OCI-LY1 (cell line): ENCODE data around the gene CSRP1.

Source experiments
- H2AFZ ChIP-seq: fragments of 200-600 bp; sonication (generic), shearing (Covaris generic); 2 replicates; pipeline ENCODE4 v1.6.0; 2014; ENCODE audit warnings: antibody characterized with exemption, mild to moderate bottlenecking, low read length
- H3F3A ChIP-seq: fragments of 200-600 bp; sonication (generic), shearing (Covaris generic); 2 replicates; pipeline ENCODE4 v1.6.0; 2014; ENCODE audit warnings: mild to moderate bottlenecking, antibody characterized with exemption, low read length, moderate library complexity; ENCODE audit not compliant: insufficient read depth
- H3K27ac ChIP-seq: fragments of 200-600 bp; sonication (generic); 2 replicates; pipeline ENCODE4 v1.5.1; 2014; ENCODE audit warnings: low read length, mixed run types, mild to moderate bottlenecking, low read depth; ENCODE audit not compliant: poor library complexity, severe bottlenecking
- H3K27me3 ChIP-seq: fragments of 200-600 bp; sonication (generic); 2 replicates; pipeline ENCODE4 v1.6.0; 2014; ENCODE audit warnings: antibody characterized with exemption, mild to moderate bottlenecking, low read length, moderate library complexity; ENCODE audit not compliant: insufficient read depth
- H3K36me3 ChIP-seq: fragments of 200-600 bp; sonication (generic); 2 replicates; pipeline ENCODE4 v1.6.1; 2014; ENCODE audit warnings: mild to moderate bottlenecking, antibody characterized with exemption, low read length, moderate library complexity, mixed read lengths; ENCODE audit not compliant: insufficient read depth
- H3K4me1 ChIP-seq: fragments of 200-600 bp; sonication (generic); 2 replicates; pipeline ENCODE4 v1.5.1; 2014; ENCODE audit warnings: mild to moderate bottlenecking, low read length, moderate library complexity; ENCODE audit not compliant: insufficient read depth, severe bottlenecking
- H3K4me2 ChIP-seq: fragments of 200-600 bp; sonication (generic), shearing (Covaris generic); 2 replicates; pipeline ENCODE4 v1.6.1; 2014; ENCODE audit warnings: low read length
- H3K4me3 ChIP-seq: fragments of 200-600 bp; sonication (generic); 2 replicates; pipeline ENCODE4 v1.5.1; 2014; ENCODE audit warnings: low read length, low read depth, mild to moderate bottlenecking, mixed read lengths; ENCODE audit not compliant: poor library complexity, severe bottlenecking
- H3K79me2 ChIP-seq: fragments of 200-600 bp; shearing (Covaris generic); 2 replicates; pipeline ENCODE4 v1.6.1; 2016; ENCODE audit warnings: mixed run types, low read length, mixed read lengths; ENCODE audit not compliant: insufficient read depth
- H3K9ac ChIP-seq: fragments of 200-600 bp; sonication (generic), shearing (Covaris generic); 2 replicates; pipeline ENCODE4 v1.6.1; 2014; ENCODE audit warnings: mild to moderate bottlenecking, low read length, mixed read lengths
- H3K9me2 ChIP-seq: fragments of 200-600 bp; sonication (generic), shearing (Covaris generic); 2 replicates; pipeline ENCODE4 v1.6.1; 2014; ENCODE audit warnings: low read depth, mild to moderate bottlenecking, low read length, mixed read lengths
- H3K9me3 ChIP-seq: fragments of 200-600 bp; shearing (Covaris generic); 2 replicates; pipeline ENCODE4 v1.6.1; 2014; ENCODE audit warnings: low read length, mixed read lengths
- H4K20me1 ChIP-seq: fragments of 200-600 bp; sonication (generic), shearing (Covaris generic); 2 replicates; pipeline ENCODE4 v1.6.0; 2016; ENCODE audit warnings: mild to moderate bottlenecking, low read length; ENCODE audit not compliant: insufficient read depth
- EZH2 ChIP-seq: fragments of 200-600 bp; sonication (generic), shearing (Covaris generic); IDR thresholded peaks from 2 replicates; pipeline ENCODE4 v1.8.0; 2017; ENCODE audit warnings: borderline replicate concordance, mixed run types, mild to moderate bottlenecking, antibody characterized with exemption, low read length, moderate library complexity, mixed read lengths
- TF ChIP-seq, protein P1 (sequence below): fragments of 200-600 bp; sonication (generic), shearing (Covaris generic); IDR thresholded peaks from 2 replicates; pipeline ENCODE4 v1.5.1; 2017; ENCODE audit warnings: mild to moderate bottlenecking, antibody characterized with exemption, low read length, moderate library complexity, mixed read lengths

CSRP1 gene

DNA sequence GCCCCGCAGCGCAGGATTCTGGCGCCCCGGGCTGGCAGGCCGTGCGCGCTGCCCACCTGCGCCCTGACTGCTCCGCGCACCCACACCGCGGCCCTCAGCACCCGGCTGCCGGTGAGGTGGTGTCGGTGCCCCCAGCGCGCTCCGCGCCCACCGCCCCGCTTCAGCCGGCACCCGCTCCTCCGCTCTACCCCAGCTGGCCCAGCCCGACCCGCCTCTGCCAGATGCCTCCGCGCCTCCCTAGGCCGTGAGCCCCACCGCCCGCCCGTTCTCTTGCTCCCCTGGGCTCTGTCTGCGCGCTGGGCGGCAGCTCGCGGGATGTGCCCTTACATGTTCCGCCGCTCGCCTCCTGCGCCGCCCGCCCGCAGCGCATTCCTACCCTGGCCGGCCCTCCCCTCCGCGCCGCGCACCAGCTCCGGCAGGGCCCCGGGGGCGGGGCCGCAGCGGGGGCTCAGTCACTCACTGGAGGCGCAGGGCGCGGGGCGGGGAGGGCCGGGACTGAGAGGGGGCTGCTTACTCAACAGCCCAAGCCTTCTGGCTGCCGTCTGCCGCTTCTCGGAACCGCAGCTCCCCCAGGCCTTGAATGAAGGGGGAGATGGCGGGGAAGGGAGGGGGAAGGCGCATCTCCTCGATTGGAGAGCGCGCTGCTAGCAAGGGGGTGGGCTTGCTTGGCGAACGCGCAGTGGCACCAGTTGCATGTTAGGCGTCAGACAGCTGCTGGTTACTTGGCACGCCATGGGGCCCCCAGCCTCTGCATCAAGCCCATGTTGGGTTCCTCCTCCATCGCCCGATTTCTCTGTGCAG, 37.9 kb downstream of the CSRP1 start, which contains the start of gene PHLDA3:
TSS of gene PHLDA3 (minus strand) at position 345 of the 801 bp plus-strand sequence. CDS start 402 bp downstream, outside the sequence.
- H3K79me2 ChIP-seq: no peaks in the 10 kb centered on the region
- no peak within 1 kb of the TSS for H2AFZ ChIP-seq
- H3K9me2 ChIP-seq: no peaks in the 10 kb centered on the region
- H3K4me2 ChIP-seq: no peak within 1 kb of the TSS
- H3F3A ChIP-seq: no peaks in the 10 kb centered on the region
- no peaks in the 10 kb centered on the region for H3K9me3 ChIP-seq
- no peak within 1 kb of the TSS for H3K27ac ChIP-seq
- H3K4me3 ChIP-seq: no peak within 1 kb of the TSS
- no peaks in the 10 kb centered on the region for H4K20me1 ChIP-seq
- H3K9ac ChIP-seq: no peak within 1 kb of the TSS
- H3K27me3 ChIP-seq: 0 out of 2 replicates have a peak, but pooled peaks cover 4% of the 10 kb centered on the region
- no peak for TF ChIP-seq EZH2
- TF ChIP-seq, protein P1, sequence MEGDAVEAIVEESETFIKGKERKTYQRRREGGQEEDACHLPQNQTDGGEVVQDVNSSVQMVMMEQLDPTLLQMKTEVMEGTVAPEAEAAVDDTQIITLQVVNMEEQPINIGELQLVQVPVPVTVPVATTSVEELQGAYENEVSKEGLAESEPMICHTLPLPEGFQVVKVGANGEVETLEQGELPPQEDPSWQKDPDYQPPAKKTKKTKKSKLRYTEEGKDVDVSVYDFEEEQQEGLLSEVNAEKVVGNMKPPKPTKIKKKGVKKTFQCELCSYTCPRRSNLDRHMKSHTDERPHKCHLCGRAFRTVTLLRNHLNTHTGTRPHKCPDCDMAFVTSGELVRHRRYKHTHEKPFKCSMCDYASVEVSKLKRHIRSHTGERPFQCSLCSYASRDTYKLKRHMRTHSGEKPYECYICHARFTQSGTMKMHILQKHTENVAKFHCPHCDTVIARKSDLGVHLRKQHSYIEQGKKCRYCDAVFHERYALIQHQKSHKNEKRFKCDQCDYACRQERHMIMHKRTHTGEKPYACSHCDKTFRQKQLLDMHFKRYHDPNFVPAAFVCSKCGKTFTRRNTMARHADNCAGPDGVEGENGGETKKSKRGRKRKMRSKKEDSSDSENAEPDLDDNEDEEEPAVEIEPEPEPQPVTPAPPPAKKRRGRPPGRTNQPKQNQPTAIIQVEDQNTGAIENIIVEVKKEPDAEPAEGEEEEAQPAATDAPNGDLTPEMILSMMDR: no peak
- no peaks in the 10 kb centered on the region for H3K4me1 ChIP-seq
- H3K36me3 ChIP-seq: no peaks in the 10 kb centered on the region

DNA sequence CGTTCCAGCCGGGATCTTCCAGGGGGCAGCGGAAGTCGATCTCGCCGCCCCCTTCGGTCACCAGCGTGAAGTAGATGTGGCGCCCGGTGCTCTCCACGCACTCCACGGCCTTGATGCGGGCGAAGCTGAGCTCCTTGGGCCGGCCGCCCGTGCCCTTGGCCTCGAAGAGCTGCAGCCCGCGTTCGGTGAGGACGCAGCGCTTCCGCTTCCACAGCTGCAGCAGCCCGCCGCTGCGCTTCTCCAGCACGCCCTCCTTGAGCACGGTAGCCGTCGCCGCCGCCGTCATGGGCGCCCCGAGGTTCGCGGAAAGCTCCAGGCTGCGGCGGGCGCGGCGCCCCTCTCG, 38.5 kb downstream of the CSRP1 start:
- H3K9me2 ChIP-seq: no peaks in the 10 kb centered on the region
- no peaks in the 10 kb centered on the region for H3K36me3 ChIP-seq
- H3K4me3 ChIP-seq: no peak overlapping the region
- H3K4me2 ChIP-seq: no peak overlapping the region
- no peaks in the 10 kb centered on the region for H3K9me3 ChIP-seq
- no peak overlapping the region for H3K27ac ChIP-seq
- no peaks in the 10 kb centered on the region for H4K20me1 ChIP-seq
- no peaks in the 10 kb centered on the region for H3F3A ChIP-seq
- H2AFZ ChIP-seq: no peak overlapping the region
- no peak overlapping the region for H3K9ac ChIP-seq
- no peaks in the 10 kb centered on the region for H3K4me1 ChIP-seq
- 0 out of 2 replicates have a peak, but pooled peaks cover 4% of the 10 kb centered on the region for H3K27me3 ChIP-seq
- no peak for TF ChIP-seq EZH2
- TF ChIP-seq, protein P1: no peak
- no peaks in the 10 kb centered on the region for H3K79me2 ChIP-seq

DNA sequence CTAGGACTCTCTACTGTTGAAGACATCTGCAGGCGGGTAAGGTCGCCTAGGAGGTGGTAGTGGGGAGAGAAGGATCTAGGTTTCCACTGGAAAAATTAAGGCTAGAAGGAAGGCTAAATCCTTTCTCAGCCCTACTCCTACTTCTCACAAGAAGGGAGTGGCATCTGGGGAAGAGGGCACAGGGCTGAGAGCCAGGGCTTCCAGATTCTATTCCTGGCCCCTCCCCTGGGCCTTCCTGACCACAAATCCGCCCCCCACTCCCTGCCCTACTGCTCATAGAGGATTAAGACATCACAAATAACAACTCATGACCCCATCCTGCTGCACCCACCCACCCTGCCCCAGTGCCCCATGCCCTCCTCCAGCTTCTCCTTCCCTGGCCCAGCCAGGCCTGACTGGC, 40.4 kb downstream of the CSRP1 start:
- no peak overlapping the region for H3K9ac ChIP-seq
- H4K20me1 ChIP-seq: no peaks in the 10 kb centered on the region
- no peak overlapping the region for H3K4me2 ChIP-seq
- H3K4me1 ChIP-seq: no peaks in the 10 kb centered on the region
- 0 out of 2 replicates have a peak, but pooled peaks cover 4% of the 10 kb centered on the region for H3K27me3 ChIP-seq
- H3K9me3 ChIP-seq: no peaks in the 10 kb centered on the region
- H3K36me3 ChIP-seq: no peaks in the 10 kb centered on the region
- no peak for TF ChIP-seq EZH2
- TF ChIP-seq, protein P1: no peak
- H3K27ac ChIP-seq: no peak overlapping the region
- H3K4me3 ChIP-seq: no peak overlapping the region
- no peaks in the 10 kb centered on the region for H3F3A ChIP-seq
- H3K79me2 ChIP-seq: no peaks in the 10 kb centered on the region
- no peak overlapping the region for H2AFZ ChIP-seq
- H3K9me2 ChIP-seq: no peaks in the 10 kb centered on the region
